WTC11 (cell line): Measurements from ENCODE around the gene CLMN. TPM values are rescaled to one million over a fixed set of nuclear protein-coding genes. Genes with fewer than 3 reads are reported as not detected.

Experiments used
- ATAC-seq: fragments of 200-7000 bp; cut with Tn5 transposase; 2 replicates; pipeline ENCODE4 v1.10.0; 2021; ENCODE audit warnings: mild to moderate bottlenecking, moderate library complexity
- CTCF ChIA-PET: fragments of 300-600 bp; sonication (Branson Sonifier 250); formaldehyde crosslinking; loops from one replicate; lab custom pipeline; 2021; ENCODE audit warnings: antibody characterized with exemption; lab: Charles Lee
- POLR2A ChIA-PET: fragments of 350-600 bp; sonication (Branson Sonifier 250); formaldehyde crosslinking; loops from one replicate; lab custom pipeline; 2021; ENCODE audit warnings: antibody characterized with exemption; lab: Charles Lee
- DNase-seq: peaks from one replicate; pipeline ENCODE4 v3.0.0; 2021; ENCODE audit warnings: low spot score
- H3K27ac Mint-ChIP-seq: 2 replicates; pipeline ENCODE4 v1.8.0; 2021; ENCODE audit warnings: mixed read lengths
- H3K27me3 Mint-ChIP-seq: 2 replicates; pipeline ENCODE4 v1.8.0; 2021; ENCODE audit warnings: low read depth, mild to moderate bottlenecking, moderate library complexity, mixed read lengths
- H3K36me3 Mint-ChIP-seq: 2 replicates; pipeline ENCODE4 v1.8.0; 2021; ENCODE audit warnings: mixed read lengths
- H3K4me1 Mint-ChIP-seq: 2 replicates; pipeline ENCODE4 v1.8.0; 2022; ENCODE audit warnings: mixed read lengths
- H3K4me3 Mint-ChIP-seq: 2 replicates; pipeline ENCODE4 v1.8.0; 2021; ENCODE audit warnings: mild to moderate bottlenecking, moderate library complexity, mixed read lengths
- H3K9me3 Mint-ChIP-seq: 2 replicates; pipeline ENCODE4 v1.8.0; 2021; ENCODE audit warnings: mixed read lengths
- ATF3 ChIP-seq: sonication (generic); formaldehyde crosslinking; conservative IDR thresholded peaks from 2 replicates; pipeline ENCODE4 v1.8.1; 2022; ENCODE audit warnings: mild to moderate bottlenecking, missing genetic modification reagents
- ATF6 ChIP-seq: sonication (generic); formaldehyde crosslinking; IDR thresholded peaks from 2 replicates; pipeline ENCODE4 v1.8.1; 2023; ENCODE audit warnings: mild to moderate bottlenecking, missing genetic modification reagents
- CREB1 ChIP-seq: sonication (generic); formaldehyde crosslinking; IDR thresholded peaks from 2 replicates; pipeline ENCODE4 v1.8.0; 2023; ENCODE audit warnings: mild to moderate bottlenecking, missing genetic modification reagents
- E2F1 ChIP-seq: sonication (generic); formaldehyde crosslinking; IDR thresholded peaks from 2 replicates; pipeline ENCODE4 v1.8.0; 2022; ENCODE audit warnings: mild to moderate bottlenecking, missing genetic modification reagents
- ERG ChIP-seq: fragments of 250-450 bp; sonication (Bioruptor Pico); IDR thresholded peaks from 2 replicates; pipeline ENCODE4 v1.8.0; 2021; ENCODE audit warnings: mild to moderate bottlenecking
- ETV6 ChIP-seq: sonication (generic); formaldehyde crosslinking; IDR thresholded peaks from 2 replicates; pipeline ENCODE4 v1.8.1; 2022; ENCODE audit warnings: mild to moderate bottlenecking, missing genetic modification reagents
- FOXK1 ChIP-seq: sonication (generic); formaldehyde crosslinking; IDR thresholded peaks from 2 replicates; pipeline ENCODE4 v1.8.0; 2022; ENCODE audit warnings: mild to moderate bottlenecking, moderate library complexity, missing genetic modification reagents
- FOXP1 ChIP-seq: sonication (generic); formaldehyde crosslinking; IDR thresholded peaks from 2 replicates; pipeline ENCODE4 v1.8.0; 2022; ENCODE audit warnings: missing genetic modification reagents, mild to moderate bottlenecking, moderate library complexity, borderline replicate concordance
- GTF2I ChIP-seq: fragments of 250-450 bp; sonication (Bioruptor Pico); conservative IDR thresholded peaks from 2 replicates; pipeline ENCODE4 v1.4.0; 2021; ENCODE audit warnings: mild to moderate bottlenecking
- IRF2 ChIP-seq: sonication (generic); formaldehyde crosslinking; IDR thresholded peaks from 2 replicates; pipeline ENCODE4 v1.8.0; 2022; ENCODE audit warnings: low read depth, missing genetic modification reagents, borderline replicate concordance
- MXD4 ChIP-seq: fragments of 250-450 bp; sonication (Bioruptor Pico); IDR thresholded peaks from 2 replicates; pipeline ENCODE4 v1.8.0; 2021; ENCODE audit warnings: mild to moderate bottlenecking, moderate library complexity, borderline replicate concordance
- NFE2L1 ChIP-seq: sonication (generic); formaldehyde crosslinking; IDR thresholded peaks from 2 replicates; pipeline ENCODE4 v1.8.1; 2023; ENCODE audit warnings: missing genetic modification reagents
- NR1H2 ChIP-seq: sonication (generic); formaldehyde crosslinking; IDR thresholded peaks from 2 replicates; pipeline ENCODE4 v1.9.0; 2021; ENCODE audit warnings: mild to moderate bottlenecking, moderate library complexity, missing genetic modification reagents
- NR2C2 ChIP-seq: sonication (generic); formaldehyde crosslinking; IDR thresholded peaks from 2 replicates; pipeline ENCODE4 v1.8.0; 2022; ENCODE audit warnings: mild to moderate bottlenecking, missing genetic modification reagents
- PREB ChIP-seq: sonication (generic); formaldehyde crosslinking; IDR thresholded peaks from 2 replicates; pipeline ENCODE4 v1.8.1; 2022; ENCODE audit warnings: mild to moderate bottlenecking, missing genetic modification reagents, moderate library complexity, borderline replicate concordance
- PRRX2 ChIP-seq: fragments of 250-450 bp; sonication (Bioruptor Pico); IDR thresholded peaks from 2 replicates; pipeline ENCODE4 v1.8.0; 2021; ENCODE audit warnings: mild to moderate bottlenecking
- SOX15 ChIP-seq: fragments of 250-450 bp; sonication (Bioruptor Pico); IDR thresholded peaks from 2 replicates; pipeline ENCODE4 v1.9.0; 2021; ENCODE audit warnings: mild to moderate bottlenecking
- STAT6 ChIP-seq: sonication (generic); formaldehyde crosslinking; conservative IDR thresholded peaks from 2 replicates; pipeline ENCODE4 v1.8.1; 2023; ENCODE audit warnings: mild to moderate bottlenecking, low read depth, missing genetic modification reagents, moderate library complexity
- USF1 ChIP-seq: sonication (generic); formaldehyde crosslinking; IDR thresholded peaks from 2 replicates; pipeline ENCODE4 v1.8.0; 2022; ENCODE audit warnings: mild to moderate bottlenecking, missing genetic modification reagents
- ZNF121 ChIP-seq: sonication (generic); formaldehyde crosslinking; IDR thresholded peaks from 2 replicates; pipeline ENCODE4 v1.8.0; 2023; ENCODE audit warnings: missing genetic modification reagents
- ZNF138 ChIP-seq: sonication (generic); formaldehyde crosslinking; conservative IDR thresholded peaks from 2 replicates; pipeline ENCODE4 v1.8.1; 2022; ENCODE audit warnings: mild to moderate bottlenecking, moderate library complexity, missing genetic modification reagents
- ZNF232 ChIP-seq: sonication (generic); formaldehyde crosslinking; IDR thresholded peaks from 2 replicates; pipeline ENCODE4 v1.8.0; 2022; ENCODE audit warnings: mild to moderate bottlenecking, missing genetic modification reagents
- ZNF281 ChIP-seq: sonication (generic); formaldehyde crosslinking; IDR thresholded peaks from 2 replicates; pipeline ENCODE4 v1.8.0; 2023; ENCODE audit warnings: mild to moderate bottlenecking, missing genetic modification reagents
- total RNA-seq: library from RNA; stranded (reverse); gene quantifications from 3 replicates; pipeline ENCODE4 v1.2.3, GENCODE V29; 2021

Gene CLMN
- total RNA-seq, 1 experiment from 2014 or later = 12.2 TPM

GRCh38 chr14:95184413-95184790 lies 135.3 kb downstream of the CLMN start:
- CTCF ChIA-PET = no interaction called here
- no peak for ATAC-seq
- TF ChIP-seq ZNF138 (CRISPR knock-in tag) (no peak), ATF3 (CRISPR knock-in tag) (no peak), NR1H2 (no peak), PREB (CRISPR knock-in tag) (no peak), ERG (no peak), NR2C2 (no peak), ATF6 (no peak)
- Mint-ChIP-seq H3K36me3 (peaks cover 17% of the 10 kb centered on the region), H3K27me3 (no peaks in the 10 kb centered on the region), H3K4me1 (peaks cover 24% of the 10 kb centered on the region), H3K4me3 (no peak overlapping the region), H3K27ac (no peak overlapping the region), H3K9me3 (peaks cover 17% of the 10 kb centered on the region)
- DNase-seq = no peak
- POLR2A ChIA-PET = interaction anchor here (0.6 kb wide), 1 partner anchor 169 kb away, joined by 3 read pairs; no protein-coding TSS in a partner anchor

- no peaks in the 10 kb centered on the region for H3K27me3 Mint-ChIP-seq
- ChIA-PET CTCF (interaction anchor here (1.7 kb wide), 1 partner anchor 248 kb away, joined by 5 read pairs; no protein-coding TSS in a partner anchor), POLR2A (interaction anchor here (0.6 kb wide), 1 partner anchor 170 kb away, joined by 3 read pairs; no protein-coding TSS in a partner anchor)
- H3K9me3 Mint-ChIP-seq = peaks cover 15% of the 10 kb centered on the region
- H3K4me1 Mint-ChIP-seq = peaks cover 24% of the 10 kb centered on the region
- ATAC-seq = no peak
- peaks cover 15% of the 10 kb centered on the region for H3K36me3 Mint-ChIP-seq
- DNase-seq = no peak
- no peak overlapping the region for H3K4me3 Mint-ChIP-seq
- H3K27ac Mint-ChIP-seq = no peak overlapping the region
- TF ChIP-seq MXD4 = no peak
- TF ChIP-seq ZNF281 (CRISPR knock-in tag) = no peak
- TF ChIP-seq SOX15 (CRISPR knock-in tag) = no peak
- TF ChIP-seq USF1 (CRISPR knock-in tag) = no peak
- no peak for TF ChIP-seq FOXP1
- TF ChIP-seq STAT6 = no peak
- no peak for TF ChIP-seq PRRX2
- no peak for TF ChIP-seq E2F1 (CRISPR knock-in tag)
- no peak for TF ChIP-seq FOXK1 (CRISPR knock-in tag)
- TF ChIP-seq ETV6 = no peak
- no peak for TF ChIP-seq GTF2I (CRISPR knock-in tag)
- no peak for TF ChIP-seq ZNF121
- TF ChIP-seq NFE2L1 (CRISPR knock-in tag) = no peak
- no peak for TF ChIP-seq CREB1 (CRISPR knock-in tag)
- TF ChIP-seq IRF2 (CRISPR knock-in tag) = no peak
- no peak for TF ChIP-seq ZNF232 (CRISPR knock-in tag)
Measured at GRCh38 chr14:95183532-95184412, 135.9 kb downstream of the CLMN start.
